HepG2 (cell line): Measurements from ENCODE around the gene SNX19. TPM values are rescaled to one million over a fixed set of nuclear protein-coding genes. Genes with fewer than 3 reads are reported as not detected.
A peak's percentile ranks its signal among the peaks of the same experiment; 100 is the strongest.

ENCODE experiments used
- ATAC-seq: fragments of 200-7000 bp; cut with Tn5 transposase; 3 replicates; pipeline ENCODE4 v1.9.1; 2020; ENCODE audit warnings: mild to moderate bottlenecking, moderate library complexity
- BruUV-seq: library from RNA; stranded (reverse); fragments of 400-500 nt; replicated peaks from 2 replicates; lab custom pipeline; 2021; lab: Mats Ljungman, UMichigan
- CTCF ChIA-PET: fragments of 300-600 bp; formaldehyde crosslinking; extraction: SDS; loops from one replicate; lab custom pipeline; 2021; ENCODE audit warnings: low total read pairs, inconsistent platforms, low intra/inter-chr PET ratio; lab: Yijun Ruan, JAX
- POLR2A ChIA-PET: fragments of 350-600 bp; sonication (Branson Sonifier 250); formaldehyde crosslinking; loops from one replicate; lab custom pipeline; 2020; ENCODE audit warnings: antibody characterized with exemption, inconsistent platforms; lab: Yijun Ruan, JAX
- DNase-seq: peaks from one replicate; pipeline ENCODE4 v3.0.0-alpha.2; 2015; ENCODE audit warnings: low spot score
- FAIRE-seq: peaks from 3 replicates; lab custom pipeline; 2011; peaks lifted over from hg19 to GRCh38; lab: Jason Lieb, UNC
- H2AFZ ChIP-seq: one replicate; pipeline ENCODE4 v1.6.1; 2011; ENCODE audit warnings: low read length, inconsistent platforms
- H3K27ac ChIP-seq: fragments of 300-600 bp; 3 replicates; pipeline ENCODE4 v1.8.0; 2011; ENCODE audit warnings: mixed run types, mild to moderate bottlenecking, mixed read lengths, low read length, inconsistent platforms; ENCODE audit not compliant: insufficient read depth; ENCODE audit errors: extremely low read length
- H3K27me3 ChIP-seq, 2 experiments: fragments of 200-600 bp in 1 of 2; 2 replicates in 1 of 2; 3 replicates in 1 of 2; pipeline versions ENCODE4 v1.6.0 to v1.8.0; 2011; ENCODE audit warnings: low read length in 2 of 2, mild to moderate bottlenecking in 2 of 2, moderate library complexity in 2 of 2, inconsistent platforms in 1 of 2; ENCODE audit not compliant: insufficient read depth in 2 of 2, control insufficient read depth in 1 of 2
- H3K36me3 ChIP-seq, 2 experiments: fragments of 200-600 bp in 1 of 2; replicated peaks in 1 of 2; 2 replicates in 1 of 2; 3 replicates in 1 of 2; pipeline versions ENCODE4 v1.5.1 to v1.8.0; 2011; ENCODE audit warnings: low read length in 2 of 2, inconsistent platforms in 1 of 2; ENCODE audit not compliant: insufficient read depth in 2 of 2, control insufficient read depth in 1 of 2
- H3K4me1 ChIP-seq: 2 replicates; pipeline ENCODE4 v1.5.1; 2012; ENCODE audit warnings: low read length, inconsistent platforms; ENCODE audit not compliant: insufficient read depth
- H3K4me2 ChIP-seq: 2 replicates; pipeline ENCODE4 v1.6.0; 2011; ENCODE audit warnings: low read depth, low read length, inconsistent platforms
- H3K4me3 ChIP-seq, 3 experiments: fragments of 200-600 bp in 1 of 3; sonication (generic), shearing (Covaris generic) in 1 of 3; replicated peaks in 1 of 3; 2 replicates each; pipeline ENCODE4 v1.5.1; 2011 to 2016; ENCODE audit warnings: low read length in 3 of 3, inconsistent platforms in 2 of 3, low read depth in 2 of 3, mild to moderate bottlenecking in 2 of 3, control low read depth in 1 of 3, mixed read lengths in 1 of 3; ENCODE audit not compliant: insufficient read depth in 1 of 3
- H3K79me2 ChIP-seq: one replicate; pipeline ENCODE4 v1.6.1; 2011; ENCODE audit warnings: low read length, inconsistent platforms; ENCODE audit not compliant: insufficient read depth
- H3K9ac ChIP-seq: 2 replicates; pipeline ENCODE4 v1.6.0; 2011; ENCODE audit warnings: mild to moderate bottlenecking, low read depth, low read length, inconsistent platforms; ENCODE audit not compliant: insufficient read depth
- H3K9me3 ChIP-seq: 2 replicates; pipeline ENCODE4 v1.5.1; 2012; ENCODE audit warnings: mild to moderate bottlenecking, low read length
- H4K20me1 ChIP-seq: 2 replicates; pipeline ENCODE4 v1.6.0; 2011; ENCODE audit warnings: inconsistent platforms, mild to moderate bottlenecking, low read length, moderate library complexity; ENCODE audit not compliant: insufficient read depth
- AHR ChIP-seq: IDR thresholded peaks from 2 replicates; pipeline ENCODE4 v1.6.1; 2018; ENCODE audit warnings: missing genetic modification reagents, missing compliant biosample characterization
- CEBPB ChIP-seq: IDR thresholded peaks from 2 replicates; pipeline ENCODE4 v1.6.1; 2011; ENCODE audit warnings: low read depth, low read length, improper control_type of control experiment, borderline replicate concordance
- E2F1 ChIP-seq: sonication (generic); formaldehyde crosslinking; IDR thresholded peaks from 2 replicates; pipeline ENCODE4 v1.5.0; 2020; ENCODE audit warnings: missing genetic modification reagents
- MTA1 ChIP-seq: sonication (generic); formaldehyde crosslinking; IDR thresholded peaks from 2 replicates; pipeline ENCODE4 v1.4.0; 2020; ENCODE audit warnings: missing genetic modification reagents, mild to moderate bottlenecking, borderline replicate concordance
- MTERF4 ChIP-seq: sonication (generic); formaldehyde crosslinking; IDR thresholded peaks from 2 replicates; pipeline ENCODE4 v1.8.0; 2023; ENCODE audit warnings: mild to moderate bottlenecking, missing genetic modification reagents
- NFE2 ChIP-seq: sonication (generic); formaldehyde crosslinking; IDR thresholded peaks from 2 replicates; pipeline ENCODE4 v1.4.0; 2020; ENCODE audit warnings: missing genetic modification reagents
- PCBP1 ChIP-seq: fragments of 200-400 bp; formaldehyde crosslinking; IDR thresholded peaks from 2 replicates; pipeline ENCODE4 v1.6.1; 2017; ENCODE audit warnings: mild to moderate bottlenecking, low read depth, low read length, borderline replicate concordance
- ZC3H4 ChIP-seq: sonication (generic); formaldehyde crosslinking; IDR thresholded peaks from 2 replicates; pipeline ENCODE4 v1.4.0; 2020; ENCODE audit warnings: missing genetic modification reagents, borderline replicate concordance
- ZFP82 ChIP-seq: sonication (generic); formaldehyde crosslinking; IDR thresholded peaks from 2 replicates; pipeline ENCODE4 v1.5.1; 2020; ENCODE audit warnings: mild to moderate bottlenecking, missing genetic modification reagents, borderline replicate concordance
- ZKSCAN5 ChIP-seq: sonication (generic); formaldehyde crosslinking; IDR thresholded peaks from 2 replicates; pipeline ENCODE4 v1.5.1; 2020; ENCODE audit warnings: mild to moderate bottlenecking, missing genetic modification reagents
- ZNF574 ChIP-seq: sonication (generic); formaldehyde crosslinking; IDR thresholded peaks from 2 replicates; pipeline ENCODE4 v1.4.0; 2020; ENCODE audit warnings: missing genetic modification reagents
- WGBS: methylation state at CpG from one replicate; pipeline ENCODE4 v1.1.6; 2017; ENCODE audit warnings: low lambda C conversion rate; 5-methylcytosine and 5-hydroxymethylcytosine counted together
- in situ Hi-C: cut with HindIII; loops from 2 replicates; pipeline ENCODE4 v1.10.0; 2017; ENCODE audit warnings: low pct_unique_long_range_greater_than_20kb; ENCODE audit not compliant: extremely low pct_ligation_motif_present
- intact Hi-C: fragments of 100-400 bp; cut with micrococcal nuclease; formaldehyde crosslinking; loops from one replicate; pipeline ENCODE4 v1.10.0; 2022; ENCODE audit not compliant: unreplicated experiment
- polyA plus RNA-seq, 8 experiments: library from polyadenylated mRNA; depleted of rRNA in 3 of 8; stranded (reverse) in 7 of 8; unstranded in 1 of 8; fragments of >200 nt; fragmentation: Illumina TruSeq in 4 of 8; extraction: Trizol in 4 of 8; gene quantifications; 2 replicates each; pipeline versions ENCODE4 v1.2.1 to v1.2.3, GENCODE V29; 2011 to 2016; ENCODE audit warnings: low read depth in 4 of 8, missing spikeins in 1 of 8, mixed read lengths in 1 of 8; ENCODE audit not compliant: insufficient read depth in 1 of 8
- total RNA-seq, 5 experiments: library from RNA; depleted of rRNA; stranded (reverse); fragments of >200 nt; fragmentation: Illumina TruSeq; extraction: Trizol; gene quantifications; 2 replicates each; pipeline ENCODE4 v1.2.3, GENCODE V29; 2016; ENCODE audit warnings: low read depth in 1 of 5

SNX19 gene
- total and polyA plus RNA-seq, 2 of the 13 experiments (the other 11 are each of a cell fraction or from before 2014, with no cell fraction given), result 0.13 to 0.27 TPM

GRCh38 chr11:130865774-130866114 lies 50.5 kb downstream of the SNX19 start (continued):
- TF ChIP-seq ZFP82, result no peak
- TF ChIP-seq ZNF574 (CRISPR knock-in tag), result 0 out of 2 replicates have a peak, but pooled peaks have one; percentile 33
- TF ChIP-seq, all 625 proteins: peak for 68

- peak overlapping the region in 1 of 3 experiments; percentile 41; a peak in 2 of 6 replicates for H3K4me3 ChIP-seq
- peak overlapping the region; percentile 77 for H3K4me2 ChIP-seq
- ATAC-seq (peak; percentile 74), FAIRE-seq (no peak), DNase-seq (peak; percentile 52)
- H3K4me1 ChIP-seq, result peaks cover 17% of the 10 kb centered on the region
- intact Hi-C loops, result no loop called here
- POLR2A ChIA-PET, result no interaction called here
- CTCF ChIA-PET, result interaction anchor here (2.1 kb wide), 1 partner anchor 431 kb away, joined by 12 read pairs; no protein-coding TSS in a partner anchor
- WGBS, result 67% methylated on average over 1 of the region's 11 CpGs
- H2AFZ ChIP-seq, result no peak overlapping the region
- in situ Hi-C loops, result loop anchor here (5.0 kb wide), 1 partner anchor 428 kb away; no protein-coding TSS in a partner anchor
- peak overlapping the region; percentile 39 for H3K27ac ChIP-seq
- H4K20me1 ChIP-seq, result no peaks in the 10 kb centered on the region
- no peaks in the 10 kb centered on the region for H3K79me2 ChIP-seq
- no peaks in the 10 kb centered on the region for H3K9me3 ChIP-seq
- H3K27me3 ChIP-seq, result peaks cover 0 to 13% of the 10 kb centered on the region in 2 experiments; a peak in 3 of 5 replicates
- H3K36me3 ChIP-seq, result no peaks in the 10 kb centered on the region
- no TSS peak for BruUV-seq
- H3K9ac ChIP-seq, result peak overlapping the region; percentile 20; the same call in 1 of the 2 replicates
- TF ChIP-seq ZNF574 (CRISPR knock-in tag), result peak; percentile 23; the same call in 1 of the 2 replicates
- no peak for TF ChIP-seq MTERF4 (CRISPR knock-in tag)
- no peak for TF ChIP-seq AHR (CRISPR knock-in tag)
- TF ChIP-seq ZKSCAN5 (CRISPR knock-in tag), result no peak
- TF ChIP-seq PCBP1, result no peak
- peak; percentile 93 for TF ChIP-seq CEBPB
- TF ChIP-seq ZC3H4 (CRISPR knock-in tag), result no peak
- TF ChIP-seq NFE2 (CRISPR knock-in tag), result no peak
- TF ChIP-seq MTA1 (CRISPR knock-in tag), result 0 out of 2 replicates have a peak, but pooled peaks have one; percentile 17
- no peak for TF ChIP-seq E2F1
Observed at GRCh38 chr11:130865091-130865773, 51.0 kb downstream of the SNX19 start.
